HepG2 (cell line): ENCODE data around the gene BMAL1. TPM values are rescaled to one million over a fixed set of nuclear protein-coding genes. Genes with fewer than 3 reads are reported as not detected.

Experiments
- ATAC-seq: fragments of 200-7000 bp; cut with Tn5 transposase; 3 replicates; pipeline ENCODE4 v1.9.1; 2020; ENCODE audit warnings: mild to moderate bottlenecking, moderate library complexity
- BruUV-seq: library from RNA; stranded (reverse); fragments of 400-500 nt; replicated peaks from 2 replicates; lab custom pipeline; 2021; lab: Mats Ljungman, UMichigan
- CTCF ChIA-PET: fragments of 300-600 bp; formaldehyde crosslinking; extraction: SDS; loops from one replicate; lab custom pipeline; 2021; ENCODE audit warnings: low total read pairs, inconsistent platforms, low intra/inter-chr PET ratio; lab: Yijun Ruan, JAX
- POLR2A ChIA-PET: fragments of 350-600 bp; sonication (Branson Sonifier 250); formaldehyde crosslinking; loops from one replicate; lab custom pipeline; 2020; ENCODE audit warnings: antibody characterized with exemption, inconsistent platforms; lab: Yijun Ruan, JAX
- DNase-seq: peaks from one replicate; pipeline ENCODE4 v3.0.0-alpha.2; 2015; ENCODE audit warnings: low spot score
- FAIRE-seq: peaks from 3 replicates; lab custom pipeline; 2011; peaks lifted over from hg19 to GRCh38; lab: Jason Lieb, UNC
- H2AFZ ChIP-seq: one replicate; pipeline ENCODE4 v1.6.1; 2011; ENCODE audit warnings: low read length, inconsistent platforms
- H3K27ac ChIP-seq: fragments of 300-600 bp; 3 replicates; pipeline ENCODE4 v1.8.0; 2011; ENCODE audit warnings: mixed run types, mild to moderate bottlenecking, mixed read lengths, low read length, inconsistent platforms; ENCODE audit not compliant: insufficient read depth; ENCODE audit errors: extremely low read length
- H3K27me3 ChIP-seq, 2 experiments: fragments of 200-600 bp in 1 of 2; 2 replicates in 1 of 2; 3 replicates in 1 of 2; pipeline versions ENCODE4 v1.6.0 to v1.8.0; 2011; ENCODE audit warnings: low read length in 2 of 2, mild to moderate bottlenecking in 2 of 2, moderate library complexity in 2 of 2, inconsistent platforms in 1 of 2; ENCODE audit not compliant: insufficient read depth in 2 of 2, control insufficient read depth in 1 of 2
- H3K36me3 ChIP-seq, 2 experiments: fragments of 200-600 bp in 1 of 2; replicated peaks in 1 of 2; 2 replicates in 1 of 2; 3 replicates in 1 of 2; pipeline versions ENCODE4 v1.5.1 to v1.8.0; 2011; ENCODE audit warnings: low read length in 2 of 2, inconsistent platforms in 1 of 2; ENCODE audit not compliant: insufficient read depth in 2 of 2, control insufficient read depth in 1 of 2
- H3K4me1 ChIP-seq: 2 replicates; pipeline ENCODE4 v1.5.1; 2012; ENCODE audit warnings: low read length, inconsistent platforms; ENCODE audit not compliant: insufficient read depth
- H3K4me2 ChIP-seq: 2 replicates; pipeline ENCODE4 v1.6.0; 2011; ENCODE audit warnings: low read depth, low read length, inconsistent platforms
- H3K4me3 ChIP-seq, 3 experiments: fragments of 200-600 bp in 1 of 3; sonication (generic), shearing (Covaris generic) in 1 of 3; replicated peaks in 1 of 3; 2 replicates each; pipeline ENCODE4 v1.5.1; 2011 to 2016; ENCODE audit warnings: low read length in 3 of 3, inconsistent platforms in 2 of 3, low read depth in 2 of 3, mild to moderate bottlenecking in 2 of 3, control low read depth in 1 of 3, mixed read lengths in 1 of 3; ENCODE audit not compliant: insufficient read depth in 1 of 3
- H3K79me2 ChIP-seq: one replicate; pipeline ENCODE4 v1.6.1; 2011; ENCODE audit warnings: low read length, inconsistent platforms; ENCODE audit not compliant: insufficient read depth
- H3K9ac ChIP-seq: 2 replicates; pipeline ENCODE4 v1.6.0; 2011; ENCODE audit warnings: mild to moderate bottlenecking, low read depth, low read length, inconsistent platforms; ENCODE audit not compliant: insufficient read depth
- H3K9me3 ChIP-seq: 2 replicates; pipeline ENCODE4 v1.5.1; 2012; ENCODE audit warnings: mild to moderate bottlenecking, low read length
- H4K20me1 ChIP-seq: 2 replicates; pipeline ENCODE4 v1.6.0; 2011; ENCODE audit warnings: inconsistent platforms, mild to moderate bottlenecking, low read length, moderate library complexity; ENCODE audit not compliant: insufficient read depth
- HMGXB3 ChIP-seq: sonication (generic); formaldehyde crosslinking; IDR thresholded peaks from 2 replicates; pipeline ENCODE4 v1.4.0; 2020; ENCODE audit warnings: missing genetic modification reagents, borderline replicate concordance
- PCBP2 ChIP-seq: fragments of 200-400 bp; formaldehyde crosslinking; optimal IDR thresholded peaks from 2 replicates; pipeline ENCODE3; 2018; ENCODE audit warnings: low read length, low read depth; ENCODE audit not compliant: poor library complexity, severe bottlenecking
- PHF21A ChIP-seq: sonication (generic); formaldehyde crosslinking; IDR thresholded peaks from 2 replicates; pipeline ENCODE4 v1.5.0; 2020; ENCODE audit warnings: mild to moderate bottlenecking, missing genetic modification reagents
- SMAD1 ChIP-seq: sonication (generic); formaldehyde crosslinking; IDR thresholded peaks from 2 replicates; pipeline ENCODE4 v1.4.0; 2020; ENCODE audit warnings: missing genetic modification reagents, low read depth, mild to moderate bottlenecking, borderline replicate concordance
- ZNF263 ChIP-seq: sonication (generic); formaldehyde crosslinking; IDR thresholded peaks from 2 replicates; pipeline ENCODE4 v1.4.0; 2020; ENCODE audit warnings: missing genetic modification reagents
- WGBS: methylation state at CpG from one replicate; pipeline ENCODE4 v1.1.6; 2017; ENCODE audit warnings: low lambda C conversion rate; 5-methylcytosine and 5-hydroxymethylcytosine counted together
- in situ Hi-C: cut with HindIII; loops from 2 replicates; pipeline ENCODE4 v1.10.0; 2017; ENCODE audit warnings: low pct_unique_long_range_greater_than_20kb; ENCODE audit not compliant: extremely low pct_ligation_motif_present
- intact Hi-C: fragments of 100-400 bp; cut with micrococcal nuclease; formaldehyde crosslinking; loops from one replicate; pipeline ENCODE4 v1.10.0; 2022; ENCODE audit not compliant: unreplicated experiment
- polyA plus RNA-seq, 8 experiments: library from polyadenylated mRNA; depleted of rRNA in 3 of 8; stranded (reverse) in 7 of 8; unstranded in 1 of 8; fragments of >200 nt; fragmentation: Illumina TruSeq in 4 of 8; extraction: Trizol in 4 of 8; gene quantifications; 2 replicates each; pipeline versions ENCODE4 v1.2.1 to v1.2.3, GENCODE V29; 2011 to 2016; ENCODE audit warnings: low read depth in 4 of 8, missing spikeins in 1 of 8, mixed read lengths in 1 of 8; ENCODE audit not compliant: insufficient read depth in 1 of 8
- total RNA-seq, 5 experiments: library from RNA; depleted of rRNA; stranded (reverse); fragments of >200 nt; fragmentation: Illumina TruSeq; extraction: Trizol; gene quantifications; 2 replicates each; pipeline ENCODE4 v1.2.3, GENCODE V29; 2016; ENCODE audit warnings: low read depth in 1 of 5
- TF ChIP-seq, protein P1 (sequence below): sonication (generic); formaldehyde crosslinking; IDR thresholded peaks from 2 replicates; pipeline ENCODE4 v1.5.0; 2020; ENCODE audit warnings: mild to moderate bottlenecking, missing genetic modification reagents, borderline replicate concordance

BMAL1 gene
- total and polyA plus RNA-seq, 2 of the 13 experiments (the other 11 are each of a cell fraction or from before 2014, with no cell fraction given), result 4.5 to 4.8 TPM

- TF ChIP-seq, protein P1, sequence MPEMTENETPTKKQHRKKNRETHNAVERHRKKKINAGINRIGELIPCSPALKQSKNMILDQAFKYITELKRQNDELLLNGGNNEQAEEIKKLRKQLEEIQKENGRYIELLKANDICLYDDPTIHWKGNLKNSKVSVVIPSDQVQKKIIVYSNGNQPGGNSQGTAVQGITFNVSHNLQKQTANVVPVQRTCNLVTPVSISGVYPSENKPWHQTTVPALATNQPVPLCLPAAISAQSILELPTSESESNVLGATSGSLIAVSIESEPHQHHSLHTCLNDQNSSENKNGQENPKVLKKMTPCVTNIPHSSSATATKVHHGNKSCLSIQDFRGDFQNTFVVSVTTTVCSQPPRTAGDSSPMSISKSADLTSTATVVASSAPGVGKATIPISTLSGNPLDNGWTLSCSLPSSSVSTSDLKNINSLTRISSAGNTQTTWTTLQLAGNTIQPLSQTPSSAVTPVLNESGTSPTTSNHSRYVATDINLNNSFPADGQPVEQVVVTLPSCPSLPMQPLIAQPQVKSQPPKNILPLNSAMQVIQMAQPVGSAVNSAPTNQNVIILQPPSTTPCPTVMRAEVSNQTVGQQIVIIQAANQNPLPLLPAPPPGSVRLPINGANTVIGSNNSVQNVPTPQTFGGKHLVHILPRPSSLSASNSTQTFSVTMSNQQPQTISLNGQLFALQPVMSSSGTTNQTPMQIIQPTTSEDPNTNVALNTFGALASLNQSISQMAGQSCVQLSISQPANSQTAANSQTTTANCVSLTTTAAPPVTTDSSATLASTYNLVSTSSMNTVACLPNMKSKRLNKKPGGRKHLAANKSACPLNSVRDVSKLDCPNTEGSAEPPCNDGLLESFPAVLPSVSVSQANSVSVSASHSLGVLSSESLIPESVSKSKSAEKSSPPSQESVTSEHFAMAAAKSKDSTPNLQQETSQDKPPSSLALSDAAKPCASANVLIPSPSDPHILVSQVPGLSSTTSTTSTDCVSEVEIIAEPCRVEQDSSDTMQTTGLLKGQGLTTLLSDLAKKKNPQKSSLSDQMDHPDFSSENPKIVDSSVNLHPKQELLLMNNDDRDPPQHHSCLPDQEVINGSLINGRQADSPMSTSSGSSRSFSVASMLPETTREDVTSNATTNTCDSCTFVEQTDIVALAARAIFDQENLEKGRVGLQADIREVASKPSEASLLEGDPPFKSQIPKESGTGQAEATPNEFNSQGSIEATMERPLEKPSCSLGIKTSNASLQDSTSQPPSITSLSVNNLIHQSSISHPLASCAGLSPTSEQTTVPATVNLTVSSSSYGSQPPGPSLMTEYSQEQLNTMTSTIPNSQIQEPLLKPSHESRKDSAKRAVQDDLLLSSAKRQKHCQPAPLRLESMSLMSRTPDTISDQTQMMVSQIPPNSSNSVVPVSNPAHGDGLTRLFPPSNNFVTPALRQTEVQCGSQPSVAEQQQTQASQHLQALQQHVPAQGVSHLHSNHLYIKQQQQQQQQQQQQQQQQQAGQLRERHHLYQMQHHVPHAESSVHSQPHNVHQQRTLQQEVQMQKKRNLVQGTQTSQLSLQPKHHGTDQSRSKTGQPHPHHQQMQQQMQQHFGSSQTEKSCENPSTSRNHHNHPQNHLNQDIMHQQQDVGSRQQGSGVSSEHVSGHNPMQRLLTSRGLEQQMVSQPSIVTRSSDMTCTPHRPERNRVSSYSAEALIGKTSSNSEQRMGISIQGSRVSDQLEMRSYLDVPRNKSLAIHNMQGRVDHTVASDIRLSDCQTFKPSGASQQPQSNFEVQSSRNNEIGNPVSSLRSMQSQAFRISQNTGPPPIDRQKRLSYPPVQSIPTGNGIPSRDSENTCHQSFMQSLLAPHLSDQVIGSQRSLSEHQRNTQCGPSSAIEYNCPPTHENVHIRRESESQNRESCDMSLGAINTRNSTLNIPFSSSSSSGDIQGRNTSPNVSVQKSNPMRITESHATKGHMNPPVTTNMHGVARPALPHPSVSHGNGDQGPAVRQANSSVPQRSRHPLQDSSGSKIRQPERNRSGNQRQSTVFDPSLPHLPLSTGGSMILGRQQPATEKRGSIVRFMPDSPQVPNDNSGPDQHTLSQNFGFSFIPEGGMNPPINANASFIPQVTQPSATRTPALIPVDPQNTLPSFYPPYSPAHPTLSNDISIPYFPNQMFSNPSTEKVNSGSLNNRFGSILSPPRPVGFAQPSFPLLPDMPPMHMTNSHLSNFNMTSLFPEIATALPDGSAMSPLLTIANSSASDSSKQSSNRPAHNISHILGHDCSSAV (CRISPR knock-in tag), result no peak
- TF ChIP-seq ZNF263 (CRISPR knock-in tag) (no peak), PCBP2 (no peak)
Observed at GRCh38 chr11:13252438-13252837, 25.2 kb upstream of the BMAL1 start (continued).

DNA sequence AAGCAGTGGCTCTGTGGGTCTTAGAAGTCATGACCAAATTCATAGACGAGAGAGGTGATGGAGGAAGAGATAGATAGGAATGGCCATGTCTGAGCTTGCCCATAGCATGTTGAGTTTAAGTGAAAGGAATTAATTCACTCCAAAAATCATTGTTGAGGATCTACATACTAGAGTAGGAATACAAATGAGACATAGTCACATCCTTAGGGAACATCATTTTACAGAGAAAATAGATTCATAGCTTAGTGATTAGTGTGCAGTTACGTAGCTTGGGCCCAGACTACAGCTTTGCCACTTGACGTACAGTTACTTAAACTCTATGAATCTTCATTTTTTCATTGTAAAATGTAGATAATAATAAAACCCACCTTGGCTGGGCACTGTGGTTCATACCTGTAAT lies 21.4 kb upstream of the BMAL1 start:
- CTCF ChIA-PET, result no interaction called here
- POLR2A ChIA-PET, result no interaction called here
- WGBS, result 23% methylated on average over 3 of the region's 3 CpGs
- Histone ChIP-seq H3K27me3 (no peaks in the 10 kb centered on the region; a peak in 1 of 5 replicates), H2AFZ (no peak overlapping the region), H3K4me1 (peaks cover 10% of the 10 kb centered on the region; the same call in 1 of the 2 replicates), H3K4me2 (no peak overlapping the region)
- no peak for DNase-seq
- no peak for TF ChIP-seq SMAD1 (CRISPR knock-in tag)
- TF ChIP-seq PHF21A, result no peak
- TF ChIP-seq HMGXB3, result no peak
- TF ChIP-seq, all 625 proteins: peak for 0
- H3K9me3 ChIP-seq, result no peaks in the 10 kb centered on the region
- FAIRE-seq, result no peak
- intact Hi-C loops (no loop called here), in situ Hi-C loops (no loop called here)
- H4K20me1 ChIP-seq, result no peaks in the 10 kb centered on the region
- H3K4me3 ChIP-seq, result no peak overlapping the region
- BruUV-seq, result no TSS peak
- H3K27ac ChIP-seq, result no peak overlapping the region
- H3K36me3 ChIP-seq, result no peaks in the 10 kb centered on the region
- H3K9ac ChIP-seq, result no peak overlapping the region
- no peaks in the 10 kb centered on the region for H3K79me2 ChIP-seq
- ATAC-seq, result no peak
